WTC11 (cell line): ENCODE data around the gene DOCK1.

Source experiments
- ATF6 ChIP-seq: sonication (generic); formaldehyde crosslinking; IDR thresholded peaks from 2 replicates; pipeline ENCODE4 v1.8.1; 2023; ENCODE audit warnings: mild to moderate bottlenecking, missing genetic modification reagents
- CTCF ChIP-seq: fragments of 200-600 bp; IDR thresholded peaks from 2 replicates; pipeline ENCODE4 v1.8.0; 2022; ENCODE audit warnings: antibody characterized with exemption
- GABPB1 ChIP-seq: sonication (generic); formaldehyde crosslinking; IDR thresholded peaks from 2 replicates; pipeline ENCODE4 v1.8.1; 2023; ENCODE audit warnings: mild to moderate bottlenecking, missing genetic modification reagents
- MAX ChIP-seq: sonication (generic); formaldehyde crosslinking; IDR thresholded peaks from 2 replicates; pipeline ENCODE4 v1.8.0; 2022; ENCODE audit warnings: mild to moderate bottlenecking, missing genetic modification reagents
- NFATC4 ChIP-seq: fragments of 250-450 bp; sonication (Bioruptor Pico); IDR thresholded peaks from 2 replicates; pipeline ENCODE4 v1.9.0; 2021; ENCODE audit warnings: mild to moderate bottlenecking
- ZNF263 ChIP-seq: sonication (generic); formaldehyde crosslinking; IDR thresholded peaks from 2 replicates; pipeline ENCODE4 v1.8.1; 2022; ENCODE audit warnings: low read depth, mild to moderate bottlenecking, moderate library complexity, missing genetic modification reagents
- ZNF281 ChIP-seq: sonication (generic); formaldehyde crosslinking; IDR thresholded peaks from 2 replicates; pipeline ENCODE4 v1.8.0; 2023; ENCODE audit warnings: mild to moderate bottlenecking, missing genetic modification reagents

GRCh38 chr10:127176649-127177048, 271.4 kb downstream of the DOCK1 start:
- TF ChIP-seq CTCF: no peak
- TF ChIP-seq ZNF281 (CRISPR knock-in tag): no peak
- TF ChIP-seq MAX (CRISPR knock-in tag): no peak
- no peak for TF ChIP-seq GABPB1 (CRISPR knock-in tag)
- TF ChIP-seq ZNF263: no peak
- TF ChIP-seq ATF6 (CRISPR knock-in tag): no peak
- TF ChIP-seq NFATC4 (CRISPR knock-in tag): no peak
